ENCODE data around the gene OR8B8. TPM values are rescaled to one million over a fixed set of nuclear protein-coding genes. Genes with fewer than 3 reads are reported as not detected.
"Not testable (repeated sequence)": the region's sequence is repeated elsewhere in the genome, so short reads cannot be mapped to it uniquely, and the experiment has no call there.

Gene OR8B8
- total and polyA plus RNA-seq, 3 donors from 2014 or later, result not detected

GRCh38 chr11:124463990-124464389 is 18.5 kb upstream of the OR8B8 start:
- no peak overlapping the region for H3K4me3 ChIP-seq
- no peak for DNase-seq
- H3K4me1 ChIP-seq, result no peaks in the 10 kb centered on the region
- no peaks in the 10 kb centered on the region for H3K9me3 ChIP-seq
- H3K27me3 ChIP-seq, result no peaks in the 10 kb centered on the region
- no peak overlapping the region for H3K27ac ChIP-seq
- intact Hi-C loops (cut with DNase I; ENCODE audit: low total_unique reads), result no loop called here
- no peak for TF ChIP-seq POLR2A (IDR thresholded peaks at IDR 0.05)
- TF ChIP-seq, protein P1, sequence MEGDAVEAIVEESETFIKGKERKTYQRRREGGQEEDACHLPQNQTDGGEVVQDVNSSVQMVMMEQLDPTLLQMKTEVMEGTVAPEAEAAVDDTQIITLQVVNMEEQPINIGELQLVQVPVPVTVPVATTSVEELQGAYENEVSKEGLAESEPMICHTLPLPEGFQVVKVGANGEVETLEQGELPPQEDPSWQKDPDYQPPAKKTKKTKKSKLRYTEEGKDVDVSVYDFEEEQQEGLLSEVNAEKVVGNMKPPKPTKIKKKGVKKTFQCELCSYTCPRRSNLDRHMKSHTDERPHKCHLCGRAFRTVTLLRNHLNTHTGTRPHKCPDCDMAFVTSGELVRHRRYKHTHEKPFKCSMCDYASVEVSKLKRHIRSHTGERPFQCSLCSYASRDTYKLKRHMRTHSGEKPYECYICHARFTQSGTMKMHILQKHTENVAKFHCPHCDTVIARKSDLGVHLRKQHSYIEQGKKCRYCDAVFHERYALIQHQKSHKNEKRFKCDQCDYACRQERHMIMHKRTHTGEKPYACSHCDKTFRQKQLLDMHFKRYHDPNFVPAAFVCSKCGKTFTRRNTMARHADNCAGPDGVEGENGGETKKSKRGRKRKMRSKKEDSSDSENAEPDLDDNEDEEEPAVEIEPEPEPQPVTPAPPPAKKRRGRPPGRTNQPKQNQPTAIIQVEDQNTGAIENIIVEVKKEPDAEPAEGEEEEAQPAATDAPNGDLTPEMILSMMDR (IDR thresholded peaks at IDR 0.05), result no peak
- H3K36me3 ChIP-seq (ENCODE audit: low read depth, missing control alignments), result no peaks in the 10 kb centered on the region
- WGBS, 2 donors, result 80 to 82% methylated on average over 5 of the region's 5 CpGs

- TF ChIP-seq, protein P1 (IDR thresholded peaks at IDR 0.05), result no peak
- TF ChIP-seq POLR2A (IDR thresholded peaks at IDR 0.05), result no peak
- H3K27ac ChIP-seq, result no peak overlapping the region
- no peaks in the 10 kb centered on the region for H3K4me1 ChIP-seq
- DNase-seq, result no peak
- 45 to 53% methylated on average over 3 of the region's 3 CpGs for WGBS, 2 donors
- no peaks in the 10 kb centered on the region for H3K27me3 ChIP-seq
- H3K4me3 ChIP-seq, result no peak overlapping the region
- intact Hi-C loops (cut with DNase I; ENCODE audit: low total_unique reads), result no loop called here
- no peaks in the 10 kb centered on the region for H3K9me3 ChIP-seq
- no peaks in the 10 kb centered on the region for H3K36me3 ChIP-seq (ENCODE audit: low read depth, missing control alignments)
These were observed 17.8 kb upstream of the OR8B8 start for GRCh38 chr11:124463324-124463723.

GRCh38 chr11:124460459-124460858 is 15.0 kb upstream of the OR8B8 start:
- intact Hi-C loops (cut with DNase I; ENCODE audit: low total_unique reads), result no loop called here
- WGBS, 2 donors, result 86 to 90% methylated on average over 1 of the region's 1 CpG
- H3K4me3 ChIP-seq, result no peak overlapping the region

DNA sequence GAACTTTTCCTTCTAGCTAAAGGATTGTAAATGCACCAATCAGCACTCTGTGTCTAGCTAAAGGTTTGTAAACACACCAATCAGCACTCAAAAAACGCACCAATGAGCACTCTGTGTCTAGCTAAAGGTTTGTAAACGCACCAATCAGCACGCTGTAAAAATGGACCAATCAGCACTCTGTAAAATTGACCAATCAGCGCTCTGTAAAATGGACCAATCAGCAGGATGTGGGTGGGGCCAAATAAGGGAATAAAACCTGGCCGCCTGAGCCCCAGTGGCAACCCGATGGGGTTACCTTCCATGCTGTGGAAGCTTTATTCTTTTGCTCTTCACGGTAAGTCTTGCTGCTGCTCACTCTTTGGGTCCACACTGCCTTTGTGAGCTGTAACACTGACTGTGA is 13.9 kb upstream of the OR8B8 start:
- H3K36me3 ChIP-seq (ENCODE audit: low read depth, missing control alignments); H3K27me3 ChIP-seq; H3K4me1 ChIP-seq; H3K4me3 ChIP-seq; intact Hi-C loops (cut with DNase I; ENCODE audit: low total_unique reads); H3K27ac ChIP-seq; H3K9me3 ChIP-seq: not testable (repeated sequence)
- 83 to 87% methylated on average over 7 of the region's 7 CpGs for WGBS, 2 donors
- DNase-seq, result peak; percentile 53

More at GRCh38 chr11:124460459-124460858, 15.0 kb upstream of the OR8B8 start:
- TF ChIP-seq, protein P1 (IDR thresholded peaks at IDR 0.05), result no peak
- H3K4me1 ChIP-seq, result no peaks in the 10 kb centered on the region
- H3K9me3 ChIP-seq, result no peaks in the 10 kb centered on the region
- DNase-seq, result no peak
- H3K27me3 ChIP-seq, result no peaks in the 10 kb centered on the region
- no peak overlapping the region for H3K27ac ChIP-seq
- H3K36me3 ChIP-seq (ENCODE audit: low read depth, missing control alignments), result no peaks in the 10 kb centered on the region

GRCh38 chr11:124454552-124454951 is 9.1 kb upstream of the OR8B8 start:
- intact Hi-C loops (cut with DNase I; ENCODE audit: low total_unique reads), result no loop called here
- no peak overlapping the region for H3K27ac ChIP-seq
- TF ChIP-seq, protein P1 (IDR thresholded peaks at IDR 0.05), result no peak
- TF ChIP-seq POLR2A (IDR thresholded peaks at IDR 0.05), result no peak

More at GRCh38 chr11:124454552-124454951, 9.1 kb upstream of the OR8B8 start:
- H3K9me3 ChIP-seq, result no peaks in the 10 kb centered on the region
- H3K36me3 ChIP-seq (ENCODE audit: low read depth, missing control alignments), result no peaks in the 10 kb centered on the region
- no peak overlapping the region for H3K4me3 ChIP-seq
- no peak for DNase-seq
- H3K27me3 ChIP-seq, result no peaks in the 10 kb centered on the region
- H3K4me1 ChIP-seq, result no peaks in the 10 kb centered on the region
- WGBS, 2 donors, result 30 to 66% methylated on average over 2 of the region's 2 CpGs

Data from testis (tissue), 3 donors.